RWPE2 (cell line): ENCODE data around the gene ZNF394.

Experiments
- ATAC-seq: fragments of 200-7000 bp; cut with Tn5 transposase; 3 replicates; pipeline ENCODE4 v1.9.1; 2021; ENCODE audit warnings: low read depth
- DNase-seq: peaks from one replicate; pipeline ENCODE4 v3.0.0-alpha.2; 2020; ENCODE audit warnings: low spot score
- H3K27ac ChIP-seq: fragments of 450-650 bp; 2 replicates; pipeline ENCODE4 v1.5.1; 2017; ENCODE audit warnings: mild to moderate bottlenecking; ENCODE audit not compliant: poor library complexity, severe bottlenecking
- H3K27me3 ChIP-seq: fragments of 250-450 bp; sonication (Bioruptor Pico); 2 replicates; pipeline ENCODE4 v1.5.1; 2021; ENCODE audit warnings: mild to moderate bottlenecking, moderate library complexity; ENCODE audit not compliant: insufficient read depth, poor library complexity, severe bottlenecking
- H3K36me3 ChIP-seq: fragments of 250-450 bp; sonication (Bioruptor Pico); 2 replicates; pipeline ENCODE4 v1.5.1; 2020; ENCODE audit warnings: low read depth, mild to moderate bottlenecking, moderate library complexity
- H3K4me1 ChIP-seq: fragments of 250-450 bp; sonication (Bioruptor Pico); 2 replicates; pipeline ENCODE4 v1.5.1; 2021; ENCODE audit warnings: mild to moderate bottlenecking, moderate library complexity; ENCODE audit not compliant: insufficient read depth, poor library complexity, severe bottlenecking
- H3K4me3 ChIP-seq: fragments of 250-450 bp; sonication (Bioruptor Pico); 2 replicates; pipeline ENCODE4 v1.5.1; 2021; ENCODE audit warnings: mild to moderate bottlenecking, moderate library complexity; ENCODE audit not compliant: severe bottlenecking
- H3K9me3 ChIP-seq: fragments of 250-450 bp; sonication (Bioruptor Pico); 2 replicates; pipeline ENCODE4 v1.5.1; 2021; ENCODE audit warnings: mild to moderate bottlenecking, moderate library complexity; ENCODE audit not compliant: severe bottlenecking
- TF ChIP-seq, protein P1 (sequence below): fragments of 450-650 bp; IDR thresholded peaks from one replicate; pipeline ENCODE4 v1.5.1; 2017; ENCODE audit warnings: mild to moderate bottlenecking, moderate library complexity; ENCODE audit not compliant: poor library complexity, severe bottlenecking

ZNF394 gene

DNA sequence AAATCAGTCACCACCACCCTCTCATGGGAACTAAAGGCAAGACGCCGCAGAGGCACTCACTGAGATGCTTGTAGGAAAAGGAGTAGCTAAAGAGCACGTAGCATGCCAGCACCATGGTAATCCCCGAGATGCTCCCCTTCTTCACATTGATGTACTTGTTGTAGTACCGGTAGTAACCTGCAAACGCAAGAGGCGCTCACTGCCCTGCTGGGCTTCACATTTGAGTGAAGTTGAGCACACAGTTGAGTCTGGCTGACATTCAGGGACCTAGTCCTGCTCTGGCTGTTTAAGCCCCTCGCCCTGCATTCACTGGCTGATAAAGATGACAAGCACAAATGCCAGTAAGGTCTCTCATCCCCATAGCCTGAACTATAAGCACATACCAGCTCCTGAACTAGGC is 41.0 kb downstream of the ZNF394 start:
- H3K27ac ChIP-seq, result no peak overlapping the region
- H3K4me1 ChIP-seq, result no peaks in the 10 kb centered on the region
- ATAC-seq (peak; percentile 38; the same call in 1 of the 3 replicates), DNase-seq (no peak)
- no peak overlapping the region for H3K4me3 ChIP-seq
- H3K27me3 ChIP-seq, result no peaks in the 10 kb centered on the region
- H3K36me3 ChIP-seq, result peaks cover 87% of the 10 kb centered on the region
- TF ChIP-seq, protein P1, sequence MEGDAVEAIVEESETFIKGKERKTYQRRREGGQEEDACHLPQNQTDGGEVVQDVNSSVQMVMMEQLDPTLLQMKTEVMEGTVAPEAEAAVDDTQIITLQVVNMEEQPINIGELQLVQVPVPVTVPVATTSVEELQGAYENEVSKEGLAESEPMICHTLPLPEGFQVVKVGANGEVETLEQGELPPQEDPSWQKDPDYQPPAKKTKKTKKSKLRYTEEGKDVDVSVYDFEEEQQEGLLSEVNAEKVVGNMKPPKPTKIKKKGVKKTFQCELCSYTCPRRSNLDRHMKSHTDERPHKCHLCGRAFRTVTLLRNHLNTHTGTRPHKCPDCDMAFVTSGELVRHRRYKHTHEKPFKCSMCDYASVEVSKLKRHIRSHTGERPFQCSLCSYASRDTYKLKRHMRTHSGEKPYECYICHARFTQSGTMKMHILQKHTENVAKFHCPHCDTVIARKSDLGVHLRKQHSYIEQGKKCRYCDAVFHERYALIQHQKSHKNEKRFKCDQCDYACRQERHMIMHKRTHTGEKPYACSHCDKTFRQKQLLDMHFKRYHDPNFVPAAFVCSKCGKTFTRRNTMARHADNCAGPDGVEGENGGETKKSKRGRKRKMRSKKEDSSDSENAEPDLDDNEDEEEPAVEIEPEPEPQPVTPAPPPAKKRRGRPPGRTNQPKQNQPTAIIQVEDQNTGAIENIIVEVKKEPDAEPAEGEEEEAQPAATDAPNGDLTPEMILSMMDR, result peak; percentile 27
- no peaks in the 10 kb centered on the region for H3K9me3 ChIP-seq

DNA sequence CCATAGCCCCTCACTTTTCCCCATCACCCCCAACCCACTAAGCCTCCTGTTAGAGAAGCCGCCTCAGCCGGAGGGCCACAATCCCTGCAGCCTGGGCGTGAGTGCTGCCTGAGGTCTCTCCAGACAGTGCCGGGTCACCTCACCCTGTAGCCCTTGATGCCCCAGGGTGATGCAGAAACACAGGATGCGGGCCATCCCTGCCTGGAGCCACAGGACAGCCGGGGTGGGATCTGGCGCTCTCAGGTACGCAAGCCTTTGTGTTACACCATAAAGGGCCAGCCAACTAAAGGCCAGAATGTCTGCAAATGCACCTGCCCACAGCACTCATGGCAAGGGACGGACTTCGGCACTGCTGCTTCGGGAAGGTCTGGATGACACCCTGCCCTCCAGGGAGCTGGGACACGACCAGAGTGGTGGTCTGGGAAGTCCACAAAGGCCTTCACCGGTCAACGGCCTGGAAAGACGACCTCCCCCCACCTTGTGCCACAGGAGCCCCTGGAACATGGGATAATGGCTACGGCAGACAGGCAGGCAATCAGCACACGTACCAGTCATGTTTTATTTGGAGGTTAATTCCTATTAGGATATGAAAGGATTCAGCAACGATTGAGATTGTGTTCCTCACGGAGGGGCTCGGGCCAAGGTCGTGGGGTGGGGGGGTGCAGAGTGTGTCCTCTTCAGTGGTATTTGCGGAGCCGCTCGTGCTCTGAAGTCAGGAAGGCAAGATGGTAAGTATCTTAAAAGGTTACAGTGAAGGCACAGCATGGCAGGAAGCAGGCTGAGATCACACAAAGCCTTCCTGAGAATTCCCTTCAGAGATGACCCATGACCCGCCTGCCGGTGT is 42.2 kb downstream of the ZNF394 start:
- H3K27ac ChIP-seq, result no peak overlapping the region

DNA sequence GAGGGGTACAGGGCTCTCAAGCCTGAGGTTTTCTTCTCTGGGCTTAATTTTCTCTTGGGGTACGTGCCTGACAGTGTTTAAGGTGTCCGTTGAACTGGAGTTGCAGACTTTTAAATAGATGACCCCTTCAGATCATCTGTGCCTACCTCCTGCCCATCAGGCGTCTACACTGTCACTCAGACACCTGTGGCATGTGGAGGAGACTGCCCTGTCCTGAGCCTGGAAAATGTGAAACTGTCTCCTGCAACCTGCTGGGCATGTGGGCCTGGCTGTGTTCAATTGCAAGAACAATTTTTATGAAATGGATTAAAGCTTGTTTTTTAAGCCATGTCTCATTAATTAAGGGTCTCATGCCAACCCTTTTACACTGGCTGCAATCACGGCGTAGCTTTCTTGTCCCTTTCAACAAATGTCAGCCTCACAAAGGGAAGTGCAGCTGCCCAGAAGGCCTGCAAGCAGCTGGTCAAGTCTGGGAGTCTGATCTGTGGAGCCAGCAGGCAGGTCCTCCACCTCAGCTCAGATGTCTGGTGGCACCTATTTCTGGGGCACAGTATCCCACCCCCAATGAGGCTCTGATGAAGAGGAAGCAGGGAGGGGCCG is 42.9 kb downstream of the ZNF394 start:
- H3K9me3 ChIP-seq, result no peaks in the 10 kb centered on the region
- H3K4me1 ChIP-seq, result no peaks in the 10 kb centered on the region
- H3K27ac ChIP-seq, result no peak overlapping the region
- no peak for DNase-seq
- ATAC-seq, result no peak
- H3K27me3 ChIP-seq, result no peaks in the 10 kb centered on the region
- TF ChIP-seq, protein P1, result no peak
- H3K36me3 ChIP-seq, result peaks cover 87% of the 10 kb centered on the region
- no peak overlapping the region for H3K4me3 ChIP-seq

More for the DNA sequence above, 42.2 kb downstream of the ZNF394 start:
- no peaks in the 10 kb centered on the region for H3K27me3 ChIP-seq
- DNase-seq (no peak), ATAC-seq (no peak)
- H3K4me1 ChIP-seq, result no peaks in the 10 kb centered on the region
- TF ChIP-seq, protein P1, result no peak
- no peak overlapping the region for H3K4me3 ChIP-seq
- peaks cover 86% of the 10 kb centered on the region for H3K36me3 ChIP-seq
- no peaks in the 10 kb centered on the region for H3K9me3 ChIP-seq

DNA sequence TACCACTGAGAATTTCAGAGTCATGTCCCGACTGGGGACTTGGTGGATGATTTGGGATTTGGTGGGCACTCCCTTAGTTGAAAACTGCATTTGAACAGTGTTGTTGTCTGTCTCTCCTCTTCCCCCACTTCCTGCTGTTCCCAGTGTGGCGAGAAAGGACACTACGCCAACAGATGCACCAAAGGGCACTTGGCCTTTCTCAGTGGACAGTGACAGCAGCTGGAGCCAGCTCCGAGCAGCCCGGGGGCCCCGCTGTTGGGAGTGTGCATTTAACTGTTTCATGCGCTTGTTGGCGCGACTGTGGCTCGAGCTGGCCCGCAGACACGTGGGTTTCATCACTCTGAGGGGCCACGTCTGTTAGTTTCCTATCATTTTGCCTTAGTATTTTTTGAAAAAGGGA is 43.8 kb downstream of the ZNF394 start:
- TF ChIP-seq, protein P1, result no peak
- Histone ChIP-seq H3K4me3 (no peak overlapping the region), H3K9me3 (no peaks in the 10 kb centered on the region), H3K36me3 (peaks cover 87% of the 10 kb centered on the region), H3K27me3 (no peaks in the 10 kb centered on the region), H3K4me1 (no peaks in the 10 kb centered on the region), H3K27ac (no peak overlapping the region)
- DNase-seq, result no peak
- ATAC-seq, result no peak

DNA sequence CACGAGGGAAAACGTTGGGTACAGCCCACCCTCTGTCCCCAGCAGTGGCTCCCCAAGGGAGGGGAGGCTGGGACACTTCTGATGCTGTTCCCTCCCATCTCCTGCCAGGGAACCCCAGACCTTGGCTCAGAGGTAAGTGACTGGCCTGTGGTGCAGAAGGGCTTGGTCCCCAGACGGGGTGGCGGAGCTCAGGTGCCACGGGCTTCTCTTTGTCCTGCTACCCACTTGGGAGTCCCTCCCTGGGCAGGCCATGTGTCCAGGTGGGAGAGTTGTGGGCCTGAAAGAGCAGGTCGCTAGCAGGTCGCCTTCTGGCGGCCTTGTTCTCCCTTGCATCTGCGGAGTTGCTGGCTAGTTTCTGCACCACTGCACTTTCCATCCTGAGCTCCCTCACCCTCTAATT is 44.2 kb downstream of the ZNF394 start:
- no peak for ATAC-seq
- TF ChIP-seq, protein P1, result no peak
- no peaks in the 10 kb centered on the region for H3K9me3 ChIP-seq
- H3K4me3 ChIP-seq, result no peak overlapping the region
- H3K4me1 ChIP-seq, result no peaks in the 10 kb centered on the region
- H3K27ac ChIP-seq, result no peak overlapping the region
- no peak for DNase-seq
- H3K36me3 ChIP-seq, result peaks cover 87% of the 10 kb centered on the region
- no peaks in the 10 kb centered on the region for H3K27me3 ChIP-seq
